NT2/D1 (cell line): ENCODE data around the gene KRT38.

Source experiments
- DNase-seq: peaks from one replicate; pipeline ENCODE4 v3.0.0-alpha.2; 2011; ENCODE audit warnings: low read depth, low spot score
- H3K27me3 ChIP-seq: 2 replicates; pipeline ENCODE4 v1.6.0; 2011; ENCODE audit warnings: mild to moderate bottlenecking; ENCODE audit not compliant: insufficient read length, insufficient read depth
- H3K36me3 ChIP-seq: 2 replicates; pipeline ENCODE4 v1.6.1; 2011; ENCODE audit warnings: mild to moderate bottlenecking, low read length, mixed read lengths; ENCODE audit not compliant: insufficient read depth, insufficient read length
- H3K4me1 ChIP-seq: 2 replicates; pipeline ENCODE4 v1.5.1; 2011; ENCODE audit not compliant: insufficient read depth, insufficient read length
- H3K4me3 ChIP-seq: 2 replicates; pipeline ENCODE4 v1.5.1; 2011; ENCODE audit warnings: low read depth; ENCODE audit not compliant: insufficient read length
- H3K9ac ChIP-seq: 2 replicates; pipeline ENCODE4 v1.6.0; 2011; ENCODE audit warnings: low read depth; ENCODE audit not compliant: insufficient read length
- H3K9me3 ChIP-seq: 2 replicates; pipeline ENCODE4 v1.5.1; 2011; ENCODE audit warnings: mild to moderate bottlenecking, low read length; ENCODE audit not compliant: insufficient read depth
- SUZ12 ChIP-seq: IDR thresholded peaks from 2 replicates; pipeline ENCODE4 v1.6.1; 2011; ENCODE audit not compliant: insufficient read length, insufficient read depth; ENCODE audit errors: extremely low read depth
- YY1 ChIP-seq: IDR thresholded peaks from 2 replicates; pipeline ENCODE4 v1.6.1; 2011; ENCODE audit not compliant: insufficient read length, insufficient read depth
- ZNF274 ChIP-seq: IDR thresholded peaks from 2 replicates; pipeline ENCODE4 v1.6.1; 2011; ENCODE audit warnings: mild to moderate bottlenecking, low read depth, low read length

The KRT38 gene

DNA sequence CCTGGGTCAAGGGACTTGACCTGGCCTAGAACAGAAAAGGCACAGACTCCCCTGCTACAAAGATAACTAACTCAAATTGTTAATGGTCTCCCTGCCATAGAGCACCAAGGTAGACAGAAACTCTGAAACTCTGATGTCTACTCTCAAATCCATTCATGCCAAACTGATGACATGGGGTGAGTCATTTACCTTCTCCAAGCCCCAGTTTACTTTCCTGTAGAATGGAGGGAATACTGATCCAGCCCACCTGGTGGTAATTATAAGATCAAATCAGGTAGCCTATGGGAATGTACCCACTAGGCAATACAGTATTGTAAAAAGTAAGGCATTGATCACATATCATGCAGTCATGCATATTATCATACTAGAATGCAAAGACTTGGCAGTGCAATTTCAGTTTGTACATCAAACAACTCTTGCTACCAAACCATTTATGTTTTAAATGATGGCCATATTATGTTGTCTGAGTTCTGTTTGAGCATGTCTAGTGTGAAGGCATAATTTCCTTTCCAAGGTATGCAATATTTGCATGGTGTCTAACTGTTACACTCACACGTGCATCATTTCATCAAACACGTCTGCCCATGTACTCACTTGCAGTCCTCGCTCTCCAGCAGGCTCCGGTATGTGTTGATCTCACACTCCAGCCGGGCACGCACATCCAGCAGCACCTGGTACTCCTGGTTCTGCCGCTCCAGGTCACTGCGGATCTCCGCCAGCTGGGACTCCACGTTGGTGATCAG, 46.4 kb downstream of the KRT38 start:
- Histone ChIP-seq H3K27me3 (no peaks in the 10 kb centered on the region), H3K4me3 (no peak overlapping the region), H3K4me1 (no peaks in the 10 kb centered on the region), H3K9me3 (no peaks in the 10 kb centered on the region), H3K9ac (no peak overlapping the region), H3K36me3 (no peaks in the 10 kb centered on the region)
- TF ChIP-seq ZNF274, result no peak
- TF ChIP-seq YY1, result no peak
- no peak for TF ChIP-seq SUZ12
- no peak for DNase-seq

DNA sequence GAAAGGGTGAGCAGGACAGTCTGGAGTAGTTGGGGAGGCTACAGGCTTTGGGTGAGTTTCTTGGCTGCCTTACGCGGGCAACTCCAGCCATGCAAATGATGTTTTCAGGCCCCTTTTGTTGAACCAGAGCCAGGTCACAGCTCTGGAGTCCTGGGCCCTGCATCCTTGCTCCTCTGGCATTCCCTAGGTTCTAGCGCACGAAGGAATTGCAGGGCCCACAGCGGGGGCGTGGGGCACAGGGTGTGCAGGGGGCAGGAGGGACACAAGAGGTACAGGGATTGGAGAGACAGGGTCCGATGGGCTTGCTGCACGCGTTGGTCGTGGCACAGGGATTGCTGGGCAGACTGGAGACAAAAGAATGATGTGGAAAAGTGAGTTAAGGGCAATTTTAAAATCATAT, 47.0 kb downstream of the KRT38 start:
- Histone ChIP-seq H3K36me3 (no peaks in the 10 kb centered on the region), H3K9me3 (no peaks in the 10 kb centered on the region), H3K4me3 (no peak overlapping the region), H3K9ac (no peak overlapping the region), H3K4me1 (no peaks in the 10 kb centered on the region), H3K27me3 (no peaks in the 10 kb centered on the region)
- TF ChIP-seq SUZ12 (no peak), ZNF274 (no peak), YY1 (no peak)
- DNase-seq, result no peak

DNA sequence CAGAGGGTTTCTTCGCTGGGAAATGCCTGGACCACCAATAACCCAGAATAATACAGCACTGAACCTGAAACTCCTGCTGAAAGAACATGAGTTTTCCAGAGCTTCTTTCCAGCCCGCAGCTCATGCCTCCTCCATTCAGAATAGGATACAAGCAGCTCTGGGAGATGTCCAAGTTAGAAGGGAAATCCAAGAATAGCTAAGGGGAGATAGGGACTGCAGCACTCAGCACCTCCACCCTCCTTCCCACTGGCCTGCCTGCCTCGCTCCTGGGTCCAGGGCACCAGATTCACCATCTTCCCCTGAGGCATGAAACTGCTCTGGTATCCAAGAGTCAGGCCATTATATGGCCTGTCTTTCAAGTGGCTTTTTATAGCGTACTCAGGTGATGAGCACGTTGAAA, 47.5 kb downstream of the KRT38 start:
- H3K36me3 ChIP-seq, result no peaks in the 10 kb centered on the region
- DNase-seq, result no peak
- no peak overlapping the region for H3K4me3 ChIP-seq
- no peaks in the 10 kb centered on the region for H3K4me1 ChIP-seq
- no peak for TF ChIP-seq ZNF274
- TF ChIP-seq SUZ12, result no peak
- no peak for TF ChIP-seq YY1
- no peaks in the 10 kb centered on the region for H3K27me3 ChIP-seq
- no peak overlapping the region for H3K9ac ChIP-seq
- H3K9me3 ChIP-seq, result no peaks in the 10 kb centered on the region

DNA sequence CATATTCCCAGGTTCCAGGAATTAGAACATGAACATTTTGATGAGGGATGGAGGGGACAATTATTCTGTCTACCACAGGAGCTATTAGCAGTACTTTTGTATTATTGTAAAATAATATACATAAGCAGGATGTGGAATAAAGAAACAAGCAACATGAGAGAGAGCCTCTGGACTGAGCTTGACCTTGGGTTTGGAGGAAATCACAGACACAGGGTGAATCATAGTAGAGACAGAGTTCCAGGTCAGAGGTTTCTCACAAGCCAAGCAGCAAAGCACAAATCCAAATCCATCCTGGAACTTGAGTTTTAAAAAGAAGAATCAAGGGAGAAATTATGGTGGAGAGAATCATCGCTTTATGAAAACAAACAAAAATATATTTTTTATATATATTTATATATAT, 48.5 kb downstream of the KRT38 start:
- no peaks in the 10 kb centered on the region for H3K36me3 ChIP-seq
- H3K27me3 ChIP-seq, result no peaks in the 10 kb centered on the region
- no peak overlapping the region for H3K4me3 ChIP-seq
- H3K9ac ChIP-seq, result no peak overlapping the region
- TF ChIP-seq SUZ12 (no peak), YY1 (no peak), ZNF274 (no peak)
- no peak for DNase-seq
- H3K9me3 ChIP-seq, result no peaks in the 10 kb centered on the region
- no peaks in the 10 kb centered on the region for H3K4me1 ChIP-seq

GRCh38 chr17:41391535-41391934, 49.2 kb downstream of the KRT38 start:
- TF ChIP-seq SUZ12 (no peak), YY1 (no peak), ZNF274 (no peak)
- no peaks in the 10 kb centered on the region for H3K4me1 ChIP-seq
- DNase-seq, result no peak
- H3K36me3 ChIP-seq, result no peaks in the 10 kb centered on the region
- no peak overlapping the region for H3K9ac ChIP-seq
- no peaks in the 10 kb centered on the region for H3K27me3 ChIP-seq
- no peak overlapping the region for H3K4me3 ChIP-seq
- peaks cover under 1% of the 10 kb centered on the region; the same call in 1 of the 2 replicates for H3K9me3 ChIP-seq

GRCh38 chr17:41390411-41390938, 50.3 kb downstream of the KRT38 start:
- Histone ChIP-seq H3K9me3 (peaks cover 7% of the 10 kb centered on the region), H3K4me3 (no peak overlapping the region), H3K4me1 (no peaks in the 10 kb centered on the region), H3K27me3 (no peaks in the 10 kb centered on the region), H3K9ac (no peak overlapping the region), H3K36me3 (no peaks in the 10 kb centered on the region)
- TF ChIP-seq SUZ12, result no peak
- no peak for TF ChIP-seq ZNF274
- no peak for TF ChIP-seq YY1
- no peak for DNase-seq

GRCh38 chr17:41387670-41388069, 53.1 kb downstream of the KRT38 start:
- Histone ChIP-seq H3K27me3 (no peaks in the 10 kb centered on the region), H3K4me1 (no peaks in the 10 kb centered on the region), H3K9me3 (peaks cover 7% of the 10 kb centered on the region), H3K36me3 (no peaks in the 10 kb centered on the region), H3K4me3 (no peak overlapping the region), H3K9ac (no peak overlapping the region)
- TF ChIP-seq SUZ12, result no peak
- no peak for TF ChIP-seq YY1
- no peak for TF ChIP-seq ZNF274
- DNase-seq, result no peak

DNA sequence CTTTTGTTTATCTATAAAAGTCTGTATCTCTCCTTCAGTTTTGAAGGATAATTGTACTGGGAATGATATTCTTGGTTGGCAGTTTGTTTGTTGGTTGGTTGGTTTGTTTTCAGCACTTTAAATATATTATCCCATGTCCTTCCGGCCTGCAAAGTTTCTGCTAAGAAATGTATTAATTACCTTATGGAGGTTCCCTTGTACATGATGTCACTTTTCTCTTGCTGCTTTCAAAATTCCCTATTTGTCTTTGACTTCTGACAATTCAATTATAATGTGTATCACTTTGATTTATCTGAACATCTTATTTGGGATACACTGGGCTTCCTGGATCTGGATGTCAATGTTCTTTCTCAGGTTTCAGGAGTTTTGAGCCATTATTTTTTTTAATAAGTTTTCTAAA, 54.6 kb downstream of the KRT38 start:
- no peak for DNase-seq
- Histone ChIP-seq H3K4me3 (no peak overlapping the region), H3K9me3 (peaks cover 7% of the 10 kb centered on the region), H3K27me3 (no peaks in the 10 kb centered on the region), H3K4me1 (no peaks in the 10 kb centered on the region), H3K36me3 (no peaks in the 10 kb centered on the region), H3K9ac (no peak overlapping the region)
- TF ChIP-seq ZNF274 (no peak), SUZ12 (no peak), YY1 (no peak)
